GM18502 (cell line): Measurements from ENCODE around the gene BAZ2B.

ENCODE experiments used
- ATAC-seq: cut with Tn5 transposase; IDR thresholded peaks from one replicate; pipeline ENCODE4 v1.9.1; 2021; ENCODE audit warnings: mild to moderate bottlenecking; ENCODE audit not compliant: unreplicated experiment, poor library complexity

BAZ2B gene

DNA sequence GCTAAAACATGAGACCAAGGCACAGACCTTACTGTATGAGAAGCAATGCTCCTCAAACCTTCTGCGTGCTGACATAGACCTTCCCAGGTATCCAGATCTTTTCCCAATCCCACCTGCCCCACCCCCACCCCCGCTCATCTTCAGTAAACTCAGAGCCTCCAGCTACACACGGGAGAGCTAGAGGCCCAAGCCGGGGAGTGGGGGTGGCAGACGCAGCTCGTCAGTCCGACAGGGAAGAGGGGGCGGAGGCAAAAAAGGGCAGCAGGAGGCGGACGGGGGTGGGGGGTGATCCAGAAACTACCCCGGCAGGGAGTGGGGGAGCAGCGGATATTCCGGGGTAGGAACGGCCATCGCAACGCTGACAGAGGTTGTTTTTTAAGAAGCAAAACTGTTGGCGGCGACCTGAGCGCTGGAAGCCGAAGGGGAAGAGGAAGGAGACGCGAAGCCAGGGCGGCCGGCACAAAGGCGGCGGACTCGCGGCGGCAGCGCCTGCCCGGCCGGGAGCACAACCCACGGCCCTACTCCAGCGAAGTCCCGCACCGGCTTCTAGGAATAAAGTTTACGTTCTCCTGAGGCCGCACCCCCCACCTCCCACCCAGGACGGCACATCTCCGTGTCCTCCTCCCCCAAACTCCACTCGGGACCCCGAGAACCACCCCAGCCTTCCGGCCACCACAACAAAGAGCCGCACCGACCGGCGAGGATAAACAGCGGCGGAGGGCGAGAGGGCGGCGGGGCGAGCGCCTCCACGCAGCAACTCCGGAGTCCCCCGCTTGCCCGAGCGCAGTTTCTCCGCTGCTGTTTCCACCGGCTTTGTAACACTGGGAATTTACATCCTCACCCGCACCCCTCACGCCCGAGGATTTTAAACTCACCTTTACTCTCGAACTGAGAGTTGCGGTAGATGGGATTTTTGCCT, 722 bp downstream of the BAZ2B start:
- ATAC-seq = peak; percentile 74

DNA sequence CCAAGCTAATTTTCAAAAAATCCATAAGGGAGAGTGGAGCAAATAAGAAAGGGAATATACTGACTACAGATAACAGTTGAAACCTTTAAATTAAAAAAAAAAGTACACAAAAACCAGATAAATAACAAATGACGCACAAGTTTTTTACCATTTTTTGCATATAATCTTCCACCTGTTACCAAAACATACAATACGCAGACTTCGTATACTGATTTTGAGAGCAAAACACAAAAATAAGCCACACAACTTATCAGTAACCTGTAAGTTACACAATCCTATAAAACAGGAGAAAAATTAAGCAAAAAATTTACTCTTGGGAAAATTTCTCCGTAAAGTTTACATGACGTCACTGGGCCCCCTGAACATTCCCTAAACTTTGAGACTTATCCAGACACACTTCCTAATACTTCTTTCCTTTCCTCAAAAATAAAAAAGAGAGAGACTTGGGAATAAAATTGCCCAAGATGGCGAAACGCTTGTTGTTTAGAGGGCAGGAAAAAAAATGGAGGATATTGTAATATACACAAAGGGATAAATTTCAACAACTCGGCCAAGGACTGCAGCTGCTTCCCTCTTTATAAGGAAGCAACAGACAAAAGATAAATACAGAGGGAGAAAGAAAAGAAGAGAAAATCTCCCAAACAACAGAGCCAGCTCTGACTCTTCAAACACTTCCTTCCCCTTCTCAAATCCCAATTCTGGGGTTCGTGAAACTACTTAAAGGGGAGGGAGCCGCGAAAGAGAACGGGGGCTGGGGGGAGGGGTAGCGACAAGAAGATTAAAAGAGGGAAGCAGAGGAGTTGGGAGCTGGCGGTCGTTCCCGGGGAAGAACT, 1.6 kb downstream of the BAZ2B start:
- ATAC-seq = peak; percentile 18

DNA sequence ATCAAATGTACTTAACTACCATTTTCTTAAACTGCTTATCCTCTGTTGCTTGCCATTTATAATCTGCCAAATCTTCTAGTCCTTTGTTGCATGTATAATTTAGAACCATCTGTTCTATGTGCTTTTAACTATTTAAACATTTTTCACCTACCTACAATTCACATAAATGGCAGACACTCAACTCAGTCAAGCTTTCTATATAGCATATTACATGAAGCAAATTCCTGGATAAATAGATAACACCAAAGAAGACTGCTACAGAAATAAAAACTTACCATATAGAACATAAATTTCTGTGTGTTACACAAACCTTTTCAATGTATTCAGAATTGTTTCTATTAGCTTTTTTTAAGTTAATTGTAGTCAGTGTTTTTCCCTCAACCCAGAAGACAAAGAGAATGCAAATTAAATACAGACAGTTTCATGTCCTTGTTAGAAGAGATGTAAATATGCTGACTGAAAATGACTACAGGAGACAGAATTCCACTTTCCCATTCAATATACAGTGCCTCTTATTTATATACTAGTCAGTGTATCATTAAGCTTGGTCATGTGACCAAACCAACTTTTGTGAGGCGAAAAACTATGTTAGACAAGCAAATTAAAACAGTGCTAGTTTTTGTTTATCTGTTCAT, 2.6 kb downstream of the BAZ2B start:
- no peak for ATAC-seq

DNA sequence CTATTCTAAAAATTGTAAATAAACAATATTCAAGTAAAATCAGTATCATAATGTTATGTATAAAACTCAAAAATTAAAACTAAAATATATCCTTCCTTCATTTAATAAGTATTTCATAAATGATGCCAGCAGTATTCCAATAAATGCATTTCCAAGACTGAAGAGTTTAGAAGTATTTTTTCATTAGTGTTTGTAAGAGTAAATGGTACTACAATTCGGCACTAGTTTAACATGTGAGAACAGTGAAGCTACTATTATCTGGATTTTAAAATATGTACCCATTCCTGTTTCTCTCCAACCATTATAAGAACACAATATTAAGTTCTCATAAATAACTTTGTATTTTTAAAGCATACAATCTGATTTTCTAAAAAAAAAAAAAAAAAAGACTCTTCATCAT, 3.3 kb downstream of the BAZ2B start:
- ATAC-seq = no peak

DNA sequence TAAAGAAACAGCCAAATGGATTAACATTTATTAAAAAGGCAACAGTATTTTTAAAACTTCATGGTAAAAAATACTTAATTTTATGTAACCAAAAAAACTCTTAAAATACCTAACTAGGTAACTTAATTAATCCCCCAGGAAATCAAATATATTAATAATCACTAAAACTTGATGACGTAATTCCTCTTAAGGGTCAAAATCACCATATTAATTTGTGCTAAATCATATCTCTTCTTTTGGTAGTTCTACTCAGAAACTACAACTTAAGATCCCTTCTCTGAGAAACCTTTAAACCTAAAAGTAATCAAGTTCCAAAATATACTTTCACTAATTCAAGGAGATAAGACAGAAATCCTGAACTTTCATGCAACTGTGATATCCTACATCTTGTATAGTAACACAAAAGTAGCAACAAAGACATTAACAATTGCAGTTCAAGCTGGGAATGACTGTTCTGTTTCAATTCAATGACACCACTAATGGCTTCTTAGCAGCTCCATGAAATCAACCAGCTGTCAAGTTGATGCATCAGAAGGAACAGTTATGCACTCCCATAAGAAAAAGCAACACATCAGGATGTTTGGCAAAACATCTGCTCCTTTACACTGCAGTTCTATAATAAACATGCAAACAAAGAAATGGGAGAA, 4.0 kb downstream of the BAZ2B start:
- no peak for ATAC-seq

DNA sequence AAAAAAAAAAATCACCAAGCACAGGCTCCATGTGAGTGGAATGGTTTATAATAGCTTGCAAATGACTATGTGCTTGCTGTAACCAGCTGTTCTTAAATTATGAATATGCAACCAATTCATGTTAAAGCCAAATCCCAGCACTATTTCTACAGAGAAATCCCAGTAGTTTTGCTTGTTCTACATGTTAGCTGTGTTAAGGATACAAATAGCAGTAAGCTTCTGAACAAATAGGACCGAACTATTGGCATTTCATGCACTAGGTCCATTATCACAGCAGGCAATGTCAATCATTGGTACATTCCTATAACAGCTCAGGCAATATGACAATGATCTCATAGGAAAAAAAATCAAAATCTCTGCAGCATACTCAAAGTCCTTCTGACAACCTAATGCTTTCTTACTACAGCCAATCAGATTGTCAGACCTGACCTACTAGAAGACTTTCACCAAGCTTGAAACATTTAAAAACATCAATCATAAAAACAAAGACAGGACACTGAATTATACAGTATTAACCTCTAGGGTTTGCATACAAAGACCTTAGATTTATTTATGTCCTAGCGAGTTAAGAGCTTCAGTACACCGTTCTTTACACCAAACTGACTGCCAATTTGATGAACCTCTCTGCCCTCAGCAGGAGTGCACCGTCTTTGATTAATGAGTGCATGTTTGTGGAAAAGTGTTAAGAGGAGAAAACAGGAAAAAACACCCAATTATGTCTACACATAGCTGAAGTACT, 6.4 kb downstream of the BAZ2B start:
- no peak for ATAC-seq

DNA sequence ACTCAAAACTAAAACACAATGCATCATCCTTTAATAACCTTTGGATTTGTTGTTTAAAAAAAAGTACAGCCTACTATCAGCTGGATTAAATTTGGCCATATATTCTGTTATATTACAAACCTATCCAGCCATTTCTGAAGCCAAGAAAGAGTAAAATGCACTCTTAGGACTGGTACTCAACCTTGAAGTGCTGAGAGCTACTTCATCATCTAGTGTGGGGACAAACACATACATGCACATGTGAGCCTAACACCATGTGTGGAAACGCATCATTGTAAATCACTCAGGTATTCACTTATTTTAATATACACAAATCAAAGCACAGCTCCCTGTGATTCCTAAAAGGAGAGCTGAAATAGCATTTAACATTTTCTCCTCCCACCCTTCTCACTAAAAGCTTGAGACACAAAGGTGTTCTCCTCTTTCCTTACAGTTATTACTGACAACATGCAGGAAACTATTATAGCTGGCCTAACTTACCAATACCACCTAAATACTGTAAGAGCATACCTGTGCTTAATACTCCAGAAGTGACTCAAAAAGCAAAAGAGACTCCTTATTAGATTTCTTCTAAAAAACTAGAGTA, 7.5 kb downstream of the BAZ2B start:
- no peak for ATAC-seq

DNA sequence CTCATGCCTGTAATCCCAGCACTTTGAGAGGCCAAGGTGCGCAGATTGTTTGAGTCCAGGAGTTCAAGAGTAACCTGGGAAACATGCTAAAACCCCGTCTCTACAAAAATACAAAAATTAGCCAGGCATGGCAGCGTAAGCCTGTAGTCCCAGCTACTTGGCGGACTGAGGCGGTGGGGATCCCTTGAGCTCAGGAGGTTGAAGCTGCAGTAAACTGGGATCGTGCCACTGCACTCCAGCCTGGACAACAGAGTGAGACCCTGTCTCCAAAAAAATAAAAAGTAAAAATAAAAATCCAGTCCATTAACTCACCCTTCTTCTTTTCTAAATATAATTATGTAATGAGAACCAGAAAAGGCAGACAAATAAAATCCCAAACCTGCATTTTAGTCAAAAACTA, 8.2 kb downstream of the BAZ2B start:
- no peak for ATAC-seq

GRCh38 chr2:159606287-159606686, 10.1 kb downstream of the BAZ2B start:
- no peak for ATAC-seq

DNA sequence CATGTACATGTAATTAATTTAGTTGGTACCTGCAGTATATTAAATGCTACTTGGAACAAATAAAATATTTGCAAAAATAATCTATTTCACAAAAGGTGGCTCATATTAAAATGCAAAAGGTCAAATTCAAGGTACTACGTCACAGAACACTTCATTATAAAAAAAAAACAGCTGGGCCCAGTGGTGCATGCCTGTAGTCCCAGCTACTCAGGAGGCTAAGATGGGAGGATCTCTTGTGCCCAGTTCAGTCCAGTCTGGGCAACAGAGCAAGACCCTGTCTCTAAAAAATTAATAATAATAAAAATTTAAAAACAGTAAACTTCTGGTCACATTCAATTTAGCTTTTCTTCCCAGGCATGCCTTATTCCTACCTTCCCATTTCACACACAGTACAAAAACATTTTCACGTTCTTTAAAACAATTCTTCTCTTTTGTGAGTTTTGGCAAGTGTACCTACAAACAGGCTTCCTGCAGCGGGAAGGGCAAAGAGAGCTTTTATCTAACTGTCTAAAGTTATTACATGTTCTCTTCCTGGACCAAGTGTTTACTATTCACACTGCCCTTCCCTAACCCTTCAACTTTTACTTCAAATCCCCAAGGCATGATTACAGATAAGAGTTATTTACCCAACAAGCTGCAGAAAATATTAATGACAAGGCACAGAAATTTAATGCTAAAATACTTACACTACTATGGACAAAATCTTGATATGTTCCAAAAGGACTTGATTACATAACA, 10.7 kb downstream of the BAZ2B start:
- ATAC-seq = no peak

- ATAC-seq = no peak
Measured at GRCh38 chr2:159604159-159604558, 12.2 kb downstream of the BAZ2B start.

- no peak for ATAC-seq
Measured at GRCh38 chr2:159600752-159601151, 15.6 kb downstream of the BAZ2B start.

- ATAC-seq = no peak
Measured at GRCh38 chr2:159595410-159596046, 20.8 kb downstream of the BAZ2B start.

GRCh38 chr2:159592441-159592840, 23.9 kb downstream of the BAZ2B start:
- no peak for ATAC-seq

- ATAC-seq = no peak
Measured at GRCh38 chr2:159591221-159591620, 25.1 kb downstream of the BAZ2B start.

DNA sequence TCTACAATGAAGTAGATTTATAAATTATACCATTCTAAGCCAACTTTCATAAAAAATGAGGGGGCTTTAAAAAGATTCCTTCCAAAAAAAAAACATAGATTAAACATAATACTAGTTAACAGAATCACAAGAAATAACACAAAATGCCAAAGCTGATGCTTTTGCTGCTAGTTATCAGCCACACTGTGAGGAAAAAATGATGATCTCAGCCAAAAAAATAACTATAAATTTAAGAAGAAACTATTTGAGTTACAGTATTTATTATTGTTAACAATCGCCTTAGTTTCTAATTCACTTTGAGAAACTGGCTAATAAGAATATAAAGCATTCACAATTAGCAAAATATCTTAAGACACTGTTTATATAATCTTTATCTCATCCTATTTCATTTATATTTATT, 27.1 kb downstream of the BAZ2B start:
- no peak for ATAC-seq

- ATAC-seq = no peak
Measured at GRCh38 chr2:159586034-159586433, 30.3 kb downstream of the BAZ2B start.

DNA sequence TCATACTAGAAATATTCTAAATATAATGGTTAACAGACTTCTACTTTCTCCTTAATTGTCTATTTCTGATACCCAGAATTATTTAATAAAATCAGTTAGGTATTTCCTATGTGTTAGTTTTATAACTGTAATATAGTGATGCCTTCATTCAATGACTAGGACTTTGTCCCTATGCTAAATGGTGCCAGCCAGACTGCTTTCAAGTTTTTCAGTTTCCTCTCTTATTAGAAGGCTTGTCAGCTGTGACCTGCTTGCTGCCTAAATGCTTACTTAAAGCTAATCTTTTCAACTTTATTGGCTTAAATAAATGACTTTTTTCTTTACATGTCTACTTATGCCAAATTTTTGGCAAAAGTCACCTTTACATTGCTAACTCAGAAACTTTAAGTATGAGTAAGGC, 30.7 kb downstream of the BAZ2B start:
- ATAC-seq = no peak
